ENCODE measurements around the gene DNAJC5.

Gene DNAJC5

GRCh38 chr20:63979557-63980316 is 84.8 kb downstream of the DNAJC5 start, which contains the start of gene SAMD10:
TSS of gene SAMD10 (minus strand) at chr20:63979642. CDS start at chr20:63979467, 175 bp downstream.
- FAIRE-seq (no peak), DNase-seq (ENCODE audit: low spot score) (peak; percentile 50)

- no peak for FAIRE-seq
- DNase-seq (ENCODE audit: low spot score): no peak
These were observed 85.4 kb downstream of the DNAJC5 start for GRCh38 chr20:63980317-63980805.

- FAIRE-seq (peak; percentile 57), DNase-seq (ENCODE audit: low spot score) (peak; percentile 91)
These were observed 86.1 kb downstream of the DNAJC5 start, which contains the start of gene PRPF6 for GRCh38 chr20:63980806-63981728. TSS of gene PRPF6 (plus strand) at chr20:63981132. CDS start at chr20:63981246, 114 bp downstream.

- FAIRE-seq (no peak), DNase-seq (ENCODE audit: low spot score) (no peak)
These were observed 88.0 kb downstream of the DNAJC5 start for GRCh38 chr20:63982937-63983336.
